ENCODE results near the gene SLC47A2. TPM values are rescaled to one million over a fixed set of nuclear protein-coding genes. Genes with fewer than 3 reads are reported as not detected.

Gene SLC47A2
- polyA plus RNA-seq, 1 donor from 2014 or later: not detected

- Histone ChIP-seq H3K9me2 (ENCODE audit: insufficient read depth, low read length) (no peaks in the 10 kb centered on the region), H3K4me3 (ENCODE audit: low read length) (peak overlapping the region; percentile 55), H3K27ac (ENCODE audit: low read length) (no peak overlapping the region), H3K9ac (ENCODE audit: low read length) (peak overlapping the region; percentile 16), H3K36me3 (ENCODE audit: insufficient read depth, low read length) (no peaks in the 10 kb centered on the region), H3K79me2 (replicated peaks; ENCODE audit: insufficient read depth, low read length) (no peaks in the 10 kb centered on the region), H3K9me3 (ENCODE audit: low read length) (no peaks in the 10 kb centered on the region), H3K27me3 (ENCODE audit: insufficient read depth, low read depth, low read length) (no peaks in the 10 kb centered on the region), H3F3A (ENCODE audit: insufficient read depth, low read length, poor library complexity, severe bottlenecking) (no peaks in the 10 kb centered on the region), H4K20me1 (ENCODE audit: insufficient read depth) (no peaks in the 10 kb centered on the region), H3K4me2 (ENCODE audit: low read length) (no peak overlapping the region), H2AFZ (ENCODE audit: low read depth, low read length) (no peak overlapping the region)
- no peak for TF ChIP-seq MXI1 (conservative IDR thresholded peaks at IDR 0.05; ENCODE audit: poor library complexity, severe bottlenecking)
- TF ChIP-seq TAF1 (IDR thresholded peaks at IDR 0.05; ENCODE audit: low read depth): no peak
- peak; percentile 17 for TF ChIP-seq SMC3 (conservative IDR thresholded peaks at IDR 0.05; ENCODE audit: poor library complexity)
- no peak for TF ChIP-seq POLR2AphosphoS5 (IDR thresholded peaks at IDR 0.05)
- TF ChIP-seq EZH2 (IDR thresholded peaks at IDR 0.05; ENCODE audit: borderline replicate concordance, insufficient read depth, low read length, poor library complexity, severe bottlenecking): no peak
- no peak for TF ChIP-seq REST (IDR thresholded peaks at IDR 0.05; ENCODE audit: borderline replicate concordance)
- peak; percentile 76 for TF ChIP-seq CTCF (IDR thresholded peaks at IDR 0.05; ENCODE audit: poor library complexity, severe bottlenecking)
- TF ChIP-seq EP300 (conservative IDR thresholded peaks at IDR 0.05; ENCODE audit: poor library complexity, severe bottlenecking): no peak
- TF ChIP-seq RAD21 (conservative IDR thresholded peaks at IDR 0.05): no peak
Measured at GRCh38 chr17:19744922-19745757, 28.8 kb upstream of the SLC47A2 start.

GRCh38 chr17:19744492-19744891, 28.1 kb upstream of the SLC47A2 start:
- Histone ChIP-seq H2AFZ (ENCODE audit: low read depth, low read length) (no peak overlapping the region), H3K4me3 (ENCODE audit: low read length) (peak overlapping the region; percentile 55), H3K27me3 (ENCODE audit: insufficient read depth, low read depth, low read length) (no peaks in the 10 kb centered on the region), H3K27ac (ENCODE audit: low read length) (no peak overlapping the region), H3K79me2 (replicated peaks; ENCODE audit: insufficient read depth, low read length) (no peaks in the 10 kb centered on the region), H3K9ac (ENCODE audit: low read length) (peak overlapping the region; percentile 16), H3K9me3 (ENCODE audit: low read length) (no peaks in the 10 kb centered on the region), H4K20me1 (ENCODE audit: insufficient read depth) (no peaks in the 10 kb centered on the region), H3F3A (ENCODE audit: insufficient read depth, low read length, poor library complexity, severe bottlenecking) (no peaks in the 10 kb centered on the region), H3K4me2 (ENCODE audit: low read length) (no peak overlapping the region), H3K36me3 (ENCODE audit: insufficient read depth, low read length) (no peaks in the 10 kb centered on the region), H3K9me2 (ENCODE audit: insufficient read depth, low read length) (no peaks in the 10 kb centered on the region)
- TF ChIP-seq RAD21 (conservative IDR thresholded peaks at IDR 0.05) (no peak), SMC3 (conservative IDR thresholded peaks at IDR 0.05; ENCODE audit: poor library complexity) (no peak), TAF1 (IDR thresholded peaks at IDR 0.05; ENCODE audit: low read depth) (no peak), EZH2 (IDR thresholded peaks at IDR 0.05; ENCODE audit: borderline replicate concordance, insufficient read depth, low read length, poor library complexity, severe bottlenecking) (no peak), EP300 (conservative IDR thresholded peaks at IDR 0.05; ENCODE audit: poor library complexity, severe bottlenecking) (no peak), CTCF (IDR thresholded peaks at IDR 0.05; ENCODE audit: poor library complexity, severe bottlenecking) (no peak), MXI1 (conservative IDR thresholded peaks at IDR 0.05; ENCODE audit: poor library complexity, severe bottlenecking) (no peak), REST (IDR thresholded peaks at IDR 0.05; ENCODE audit: borderline replicate concordance) (no peak)
